Ovary (tissue), 9 donors: ENCODE data around the gene CCDC80. TPM values are rescaled to one million over a fixed set of nuclear protein-coding genes. Genes with fewer than 3 reads are reported as not detected.
A peak's percentile ranks its signal among the peaks of the same experiment; 100 is the strongest.

Experiments
- DNase-seq, 5 donors: peaks; one replicate each; pipeline ENCODE4 v3.0.0-alpha.2; 2019 to 2020
- H3K27ac ChIP-seq, 2 donors: fragments of 200-600 bp; one replicate each; pipeline versions ENCODE4 v1.5.1 to v1.8.0; 2019 to 2022
- H3K27me3 ChIP-seq: fragments of 200-600 bp; one replicate; pipeline ENCODE4 v1.8.0; 2022
- H3K36me3 ChIP-seq: fragments of 200-600 bp; sonication (generic); one replicate; pipeline ENCODE4 v1.5.1; 2019
- H3K4me1 ChIP-seq: one replicate; pipeline ENCODE4 v1.8.1; 2013; ENCODE audit warnings: mild to moderate bottlenecking, moderate library complexity; ENCODE audit not compliant: insufficient read depth
- H3K4me3 ChIP-seq: fragments of 200-600 bp; sonication (generic); one replicate; pipeline ENCODE4 v1.5.1; 2017
- H3K9me3 ChIP-seq, 2 donors: fragments of 200-600 bp in 1 of 2; sonication (generic) in 1 of 2; one replicate each; pipeline versions ENCODE4 v1.5.1 to v1.8.1; 2013 to 2019; ENCODE audit warnings: mild to moderate bottlenecking in 1 of 2, moderate library complexity in 1 of 2
- CTCF ChIP-seq, 3 donors: fragments of 450-650 bp in 2 of 3; fragments of 200-600 bp in 1 of 3; IDR thresholded peaks; one replicate each; pipeline versions ENCODE4 v1.5.1 to v1.8.0; 2016 to 2022; ENCODE audit warnings: antibody characterized with exemption in 3 of 3, mild to moderate bottlenecking in 1 of 3
- EP300 ChIP-seq: sonication (generic); formaldehyde crosslinking; IDR thresholded peaks from one replicate; pipeline ENCODE4 v1.6.1; 2017; ENCODE audit warnings: antibody characterized with exemption
- POLR2A ChIP-seq: fragments of 450-650 bp; IDR thresholded peaks from one replicate; pipeline ENCODE4 v1.6.1; 2017; ENCODE audit warnings: antibody characterized with exemption, mild to moderate bottlenecking, moderate library complexity
- WGBS, 3 donors: extraction: QIAGEN DNeasy Blood & Tissue Kit in 1 of 3; methylation state at CpG; one replicate each; pipeline versions ENCODE4 v1.1.5 to v1.1.7; 2013 to 2017; 5-methylcytosine and 5-hydroxymethylcytosine counted together
- intact Hi-C, 4 donors: fragments of 100-400 bp; cut with DNase I; formaldehyde crosslinking; loops; one replicate each; pipeline versions ENCODE4 v1.11.0 to v1.15.1; 2022 to 2023
- polyA plus RNA-seq, 2 donors: library from polyadenylated mRNA; stranded (reverse); fragments of 200-250 nt in 1 of 2; fragments of 350-450 nt in 1 of 2; fragmentation: Illumina TruSeq in 1 of 2; extraction: RNeasy Lipid Tissue Mini Kit (QIAGEN cat#74804) in 1 of 2; gene quantifications; one replicate each; pipeline ENCODE4 v1.2.3, GENCODE V29; 2013 to 2014
- total RNA-seq, 7 donors: library from RNA; depleted of rRNA in 2 of 7; stranded (reverse); fragments of >200 nt in 2 of 7; fragmentation: NEBNext Ultra II Directional in 3 of 7; extraction: Animal tissue kit (Norgen Biotek cat#: 25700) in 3 of 7; gene quantifications; one replicate each; pipeline versions ENCODE4 v1.1.0 to v1.2.4, GENCODE V29; 2016 to 2023
- donor health status: DM: no; HTN: no; CAD: no; lungs with moderate emphysema.
- donor health status: DM: no; HTN: no; CAD: no.
- donor health status: Bipolar disorder and iron deficiency.
- donor health status: DM: yes; HTN: yes; CAD: no.
- donor health status: DM: no; HTN: no; CAD: no.
- donor health status: DM: yes; HTN: yes; CAD: no.

Gene CCDC80
- total and polyA plus RNA-seq, 9 donors = 13.2 to 539 (median 92.2) TPM

- peak overlapping the region in 1 of 2 donors; percentile 76 for H3K27ac ChIP-seq
- WGBS, 3 donors = 5 to 9% (median 7%) methylated on average over 1 of the region's 1 CpG
- no peaks in the 10 kb centered on the region for H3K27me3 ChIP-seq
- intact Hi-C loops = loop anchor here in 1 of 4 donors (10.0 kb wide), 1 partner anchor 49 kb away; no protein-coding TSS in a partner anchor
- H3K4me1 ChIP-seq = peaks cover 18% of the 10 kb centered on the region
- H3K36me3 ChIP-seq = no peaks in the 10 kb centered on the region
- H3K4me3 ChIP-seq = no peak overlapping the region
- no peaks in the 10 kb centered on the region for H3K9me3 ChIP-seq
- TF ChIP-seq EP300 = no peak
- no peak for TF ChIP-seq CTCF (IDR thresholded peaks at IDR 0.05)
- TF ChIP-seq POLR2A = no peak
- DNase-seq = no peak
These were observed 7.2 kb downstream of the CCDC80 start for GRCh38 chr3:112633757-112634156.

GRCh38 chr3:112633191-112633590 is 7.8 kb downstream of the CCDC80 start:
- 46 to 72% (median 56%) methylated on average over 3 of the region's 3 CpGs for WGBS, 3 donors
- no peaks in the 10 kb centered on the region for H3K27me3 ChIP-seq
- no peak overlapping the region for H3K4me3 ChIP-seq
- peak overlapping the region in 1 of 2 donors; percentile 76 for H3K27ac ChIP-seq
- no peak for DNase-seq
- H3K4me1 ChIP-seq = peaks cover 15% of the 10 kb centered on the region
- no peaks in the 10 kb centered on the region for H3K36me3 ChIP-seq
- intact Hi-C loops = loop anchor here in 1 of 4 donors (10.0 kb wide), 1 partner anchor 48 kb away; no protein-coding TSS in a partner anchor
- H3K9me3 ChIP-seq = no peaks in the 10 kb centered on the region
- TF ChIP-seq POLR2A (no peak), CTCF (IDR thresholded peaks at IDR 0.05) (no peak), EP300 (no peak)

- TF ChIP-seq EP300 (no peak), POLR2A (no peak), CTCF (IDR thresholded peaks at IDR 0.05) (no peak)
- no peak for DNase-seq
- intact Hi-C loops = loop anchor here in 1 of 4 donors (10.0 kb wide), 1 partner anchor 48 kb away; no protein-coding TSS in a partner anchor
- H3K27ac ChIP-seq = no peak overlapping the region
- 37 to 53% (median 49%) methylated on average over 4 of the region's 4 CpGs for WGBS, 3 donors
- peaks cover 18% of the 10 kb centered on the region for H3K4me1 ChIP-seq
- H3K9me3 ChIP-seq = no peaks in the 10 kb centered on the region
- H3K4me3 ChIP-seq = no peak overlapping the region
- no peaks in the 10 kb centered on the region for H3K36me3 ChIP-seq
- H3K27me3 ChIP-seq = no peaks in the 10 kb centered on the region
These were observed 8.3 kb downstream of the CCDC80 start for GRCh38 chr3:112632596-112632995.

- no peaks in the 10 kb centered on the region for H3K36me3 ChIP-seq
- TF ChIP-seq POLR2A = no peak
- no peak for TF ChIP-seq EP300
- no peak for TF ChIP-seq CTCF (IDR thresholded peaks at IDR 0.05)
- intact Hi-C loops = loop anchor here in 1 of 4 donors (10.0 kb wide), 1 partner anchor 46 kb away; no protein-coding TSS in a partner anchor
- H3K27ac ChIP-seq = no peak overlapping the region
- DNase-seq = no peak
- H3K9me3 ChIP-seq = no peaks in the 10 kb centered on the region
- no peaks in the 10 kb centered on the region for H3K27me3 ChIP-seq
- no peak overlapping the region for H3K4me3 ChIP-seq
- H3K4me1 ChIP-seq = peaks cover 18% of the 10 kb centered on the region
- WGBS, 3 donors = 84 to 91% (median 91%) methylated on average over 3 of the region's 3 CpGs
These were observed 9.7 kb downstream of the CCDC80 start for GRCh38 chr3:112631257-112631656.
